Liver (tissue), 9 donors: Measurements from ENCODE around the gene ISCU. TPM values are rescaled to one million over a fixed set of nuclear protein-coding genes. Genes with fewer than 3 reads are reported as not detected.

ENCODE experiments used
- DNase-seq: peaks from one replicate; pipeline ENCODE4 v3.0.0-alpha.2; 2017; ENCODE audit warnings: low spot score
- H3K27ac ChIP-seq, 2 donors: one replicate each; pipeline ENCODE4 v1.7.0; 2013; ENCODE audit warnings: inconsistent platforms in 2 of 2, low read length in 2 of 2, control low read depth in 1 of 2, low read depth in 1 of 2, mild to moderate bottlenecking in 1 of 2
- H3K27me3 ChIP-seq, 4 donors: one replicate each; pipeline versions ENCODE4 v1.6.1 to v1.7.0; 2013; ENCODE audit warnings: low read length in 3 of 4, inconsistent platforms in 1 of 4, mild to moderate bottlenecking in 1 of 4, moderate library complexity in 1 of 4; ENCODE audit not compliant: control insufficient read depth in 4 of 4, insufficient read depth in 4 of 4
- H3K36me3 ChIP-seq, 4 donors: one replicate each; pipeline versions ENCODE4 v1.6.1 to v1.7.0; 2013; ENCODE audit warnings: low read length in 3 of 4, mild to moderate bottlenecking in 3 of 4, low read depth in 1 of 4, moderate library complexity in 1 of 4; ENCODE audit not compliant: control insufficient read depth in 4 of 4, insufficient read depth in 3 of 4
- H3K4me1 ChIP-seq, 4 donors: one replicate each; pipeline versions ENCODE4 v1.6.1 to v1.7.0; 2013; ENCODE audit warnings: low read length in 3 of 4, mild to moderate bottlenecking in 3 of 4, moderate library complexity in 1 of 4; ENCODE audit not compliant: control insufficient read depth in 4 of 4, insufficient read depth in 4 of 4
- H3K4me3 ChIP-seq, 3 donors: one replicate each; pipeline versions ENCODE4 v1.6.1 to v1.7.0; 2013; ENCODE audit warnings: low read length in 3 of 3, control low read depth in 1 of 3, low read depth in 1 of 3, mild to moderate bottlenecking in 1 of 3
- H3K9ac ChIP-seq, 2 donors: one replicate each; pipeline ENCODE4 v1.7.0; 2013; ENCODE audit warnings: low read length in 2 of 2, mild to moderate bottlenecking in 2 of 2, moderate library complexity in 2 of 2, control low read depth in 1 of 2, low read depth in 1 of 2
- H3K9me3 ChIP-seq, 4 donors: one replicate each; pipeline versions ENCODE4 v1.6.1 to v1.7.0; 2013; ENCODE audit warnings: low read length in 3 of 4; ENCODE audit not compliant: control insufficient read depth in 4 of 4
- ATF3 ChIP-seq: IDR thresholded peaks from 2 replicates; pipeline ENCODE4 v1.6.1; 2016; ENCODE audit warnings: antibody characterized with exemption
- CTCF ChIP-seq: fragments of 150-350 bp; IDR thresholded peaks from 2 replicates; pipeline ENCODE4 v1.5.1; 2017; ENCODE audit warnings: improper control_type of control experiment, low read depth, low read length; ENCODE audit not compliant: missing input control
- EGR1 ChIP-seq, 2 donors: IDR thresholded peaks; 2 replicates each; pipeline ENCODE4 v1.6.1; 2016 to 2018; ENCODE audit warnings: antibody characterized with exemption in 2 of 2, low read depth in 2 of 2
- FOXA1 ChIP-seq: IDR thresholded peaks from 2 replicates; pipeline ENCODE4 v1.6.1; 2016; ENCODE audit warnings: antibody characterized with exemption
- FOXA2 ChIP-seq: IDR thresholded peaks from 2 replicates; pipeline ENCODE4 v1.6.1; 2016; ENCODE audit warnings: antibody characterized with exemption
- GABPA ChIP-seq, 2 donors: IDR thresholded peaks in 1 of 2; conservative IDR thresholded peaks in 1 of 2; 2 replicates each; pipeline ENCODE4 v1.6.1; 2016; ENCODE audit warnings: antibody characterized with exemption in 2 of 2, mild to moderate bottlenecking in 1 of 2, moderate library complexity in 1 of 2
- HNF4A ChIP-seq, 2 donors: conservative IDR thresholded peaks; 2 replicates each; pipeline ENCODE4 v1.6.1; 2016; ENCODE audit warnings: antibody characterized with exemption in 2 of 2, mild to moderate bottlenecking in 2 of 2
- HNF4G ChIP-seq: IDR thresholded peaks from 2 replicates; pipeline ENCODE4 v1.6.1; 2016; ENCODE audit warnings: antibody characterized with exemption
- JUND ChIP-seq, 2 donors: IDR thresholded peaks; 2 replicates each; pipeline ENCODE4 v1.6.1; 2016; ENCODE audit warnings: antibody characterized with exemption in 2 of 2
- MAX ChIP-seq: IDR thresholded peaks from 2 replicates; pipeline ENCODE4 v1.6.1; 2016; ENCODE audit warnings: antibody characterized with exemption
- NR2F2 ChIP-seq: IDR thresholded peaks from 2 replicates; pipeline ENCODE4 v1.6.1; 2016; ENCODE audit warnings: antibody characterized with exemption
- RAD21 ChIP-seq, 2 donors: IDR thresholded peaks; 2 replicates each; pipeline ENCODE4 v1.6.1; 2016; ENCODE audit warnings: antibody characterized with exemption in 2 of 2, mild to moderate bottlenecking in 2 of 2
- REST ChIP-seq: IDR thresholded peaks from 2 replicates; pipeline ENCODE4 v1.6.1; 2016; ENCODE audit warnings: antibody characterized with exemption, mild to moderate bottlenecking
- RXRA ChIP-seq, 2 donors: IDR thresholded peaks; 2 replicates each; pipeline ENCODE4 v1.6.1; 2017 to 2018; ENCODE audit warnings: antibody characterized with exemption in 2 of 2, mild to moderate bottlenecking in 1 of 2
- TAF1 ChIP-seq: conservative IDR thresholded peaks from 2 replicates; pipeline ENCODE4 v1.6.1; 2016; ENCODE audit warnings: antibody characterized with exemption, mild to moderate bottlenecking
- YY1 ChIP-seq: IDR thresholded peaks from 2 replicates; pipeline ENCODE4 v1.6.1; 2016; ENCODE audit warnings: antibody characterized with exemption, mild to moderate bottlenecking
- ZBTB33 ChIP-seq: IDR thresholded peaks from 2 replicates; pipeline ENCODE4 v1.6.1; 2016; ENCODE audit warnings: antibody characterized with exemption
- WGBS: extraction: QIAGEN DNeasy Blood & Tissue Kit; methylation state at CpG from one replicate; pipeline ENCODE4 v1.1.7; 2013; 5-methylcytosine and 5-hydroxymethylcytosine counted together
- polyA plus RNA-seq, 2 donors: library from polyadenylated mRNA; stranded (reverse) in 1 of 2; unstranded in 1 of 2; fragments of 200-250 nt in 1 of 2; fragments of >200 nt in 1 of 2; fragmentation: Nextera tagmentation in 1 of 2; extraction: Ambion mirVana in 1 of 2; gene quantifications; one replicate each; pipeline versions ENCODE4 v1.2.1 to v1.2.3, GENCODE V29; 2013 to 2015
- total RNA-seq, 2 donors: library from RNA; depleted of rRNA; stranded (reverse); fragments of >200 nt; gene quantifications; one replicate each; pipeline ENCODE4 v1.2.3, GENCODE V29; 2014
- donor health status: healthy.
- donor health status: healthy.
- donor health status: healthy.
- donor health status: healthy.
- donor health status: healthy.

ISCU gene
- total and polyA plus RNA-seq, 4 donors: 42.3 to 85.9 (median 63.8) TPM

GRCh38 chr12:108559748-108560147 is 2.6 kb upstream of the ISCU start:
- Histone ChIP-seq H3K9ac (peak overlapping the region in 1 of 2 donors; percentile 77), H3K36me3 (peaks cover 0 to 7% (median 3%) of the 10 kb centered on the region in 4 donors), H3K27ac (no peak overlapping the region), H3K9me3 (no peaks in the 10 kb centered on the region), H3K4me3 (peak overlapping the region; percentile 71 to 97 (median 95)), H3K4me1 (peaks cover 6 to 53% (median 43%) of the 10 kb centered on the region in 4 donors), H3K27me3 (no peaks in the 10 kb centered on the region)
- 54% methylated on average over 3 of the region's 3 CpGs for WGBS
- TF ChIP-seq RXRA (IDR thresholded peaks at IDR 0.05): no peak
- TF ChIP-seq FOXA1: no peak
- no peak for TF ChIP-seq HNF4A (conservative IDR thresholded peaks at IDR 0.05)
- TF ChIP-seq REST: no peak
- TF ChIP-seq TAF1: no peak
- no peak for TF ChIP-seq HNF4G
- TF ChIP-seq JUND (IDR thresholded peaks at IDR 0.05): no peak
- TF ChIP-seq YY1: no peak
- TF ChIP-seq ZBTB33: no peak
- no peak for DNase-seq

- peaks cover 0 to 7% (median 3%) of the 10 kb centered on the region in 4 donors for H3K36me3 ChIP-seq
- 1% methylated on average over 12 of the region's 12 CpGs for WGBS
- H3K9ac ChIP-seq: peak overlapping the region; percentile 77 to 98
- peak overlapping the region; percentile 71 to 97 (median 95) for H3K4me3 ChIP-seq
- no peaks in the 10 kb centered on the region for H3K27me3 ChIP-seq
- peaks cover 6 to 53% (median 43%) of the 10 kb centered on the region in 4 donors for H3K4me1 ChIP-seq
- no peak for TF ChIP-seq NR2F2
- TF ChIP-seq EGR1 (IDR thresholded peaks at IDR 0.05; ENCODE audit: low read depth in 2 of 2): no peak
- no peak for TF ChIP-seq HNF4G
- TF ChIP-seq FOXA2: no peak
- TF ChIP-seq TAF1: no peak
- no peak for TF ChIP-seq GABPA (IDR thresholded peaks at IDR 0.05 in 1 of 2, conservative IDR thresholded peaks at IDR 0.05 in 1 of 2)
- no peak for TF ChIP-seq REST
- no peak for TF ChIP-seq ATF3
- TF ChIP-seq YY1: no peak
- no peak for TF ChIP-seq ZBTB33
- no peak for TF ChIP-seq MAX
- TF ChIP-seq JUND (IDR thresholded peaks at IDR 0.05): no peak
- TF ChIP-seq RAD21 (IDR thresholded peaks at IDR 0.05): no peak
- TF ChIP-seq FOXA1: no peak
- TF ChIP-seq CTCF: no peak
- no peak for TF ChIP-seq RXRA (IDR thresholded peaks at IDR 0.05)
- no peak for TF ChIP-seq HNF4A (conservative IDR thresholded peaks at IDR 0.05)
- no peaks in the 10 kb centered on the region for H3K9me3 ChIP-seq
- no peak for DNase-seq
- peak overlapping the region; percentile 85 to 94 for H3K27ac ChIP-seq
These were observed 2.1 kb upstream of the ISCU start for GRCh38 chr12:108560321-108560721.
